B cell (primary cell): Measurements from ENCODE around the gene KIN. TPM values are rescaled to one million over a fixed set of nuclear protein-coding genes. Genes with fewer than 3 reads are reported as not detected.

ENCODE experiments used
- ATAC-seq: fragments of 200-7000 bp; cut with Tn5 transposase; one replicate; pipeline ENCODE4 v1.10.0; 2021; ENCODE audit warnings: low read depth, mild to moderate bottlenecking, moderate number of reproducible peaks, moderate library complexity
- CTCF ChIA-PET: fragments of 350-600 bp; sonication (Branson Sonifier 250); formaldehyde crosslinking; loops from one replicate; lab custom pipeline; 2021; ENCODE audit warnings: antibody characterized with exemption, inconsistent platforms; lab: Charles Lee
- POLR2A ChIA-PET: fragments of 350-600 bp; sonication (Branson Sonifier 250); formaldehyde crosslinking; loops from one replicate; lab custom pipeline; 2021; ENCODE audit warnings: antibody characterized with exemption; lab: Charles Lee
- DNase-seq: peaks from one replicate; pipeline ENCODE4 v3.0.0; 2013
- H2AFZ ChIP-seq: 2 replicates; pipeline ENCODE4 v1.6.1; 2012; ENCODE audit warnings: mild to moderate bottlenecking, low read depth, low read length; ENCODE audit not compliant: insufficient read depth, poor library complexity, severe bottlenecking
- H3K27ac ChIP-seq, 2 donors: 1 replicate in 1 of 2; 2 replicates in 1 of 2; pipeline ENCODE4 v1.5.1; 2012 to 2013; ENCODE audit warnings: low read length in 2 of 2, mild to moderate bottlenecking in 2 of 2, moderate library complexity in 1 of 2
- H3K27me3 ChIP-seq, 4 experiments: fragments of 200-600 bp in 1 of 4; sonication (generic) in 1 of 4; replicated peaks in 1 of 4; 1 replicate in 2 of 4; 2 replicates in 2 of 4; pipeline versions ENCODE4 v1.6.1 to v1.7.0; 2013 to 2016; ENCODE audit warnings: low read length in 3 of 4, mild to moderate bottlenecking in 2 of 4, mixed read lengths in 1 of 4, moderate library complexity in 1 of 4; ENCODE audit not compliant: insufficient read depth in 4 of 4, control insufficient read depth in 3 of 4; ENCODE audit errors: control extremely low read depth in 1 of 4
- H3K36me3 ChIP-seq, 2 experiments: replicated peaks in 1 of 2; 1 replicate in 1 of 2; 2 replicates in 1 of 2; pipeline versions ENCODE4 v1.6.1 to v1.7.1; 2013; ENCODE audit warnings: low read length in 1 of 2; ENCODE audit not compliant: insufficient read depth in 2 of 2, control insufficient read depth in 1 of 2; ENCODE audit errors: control extremely low read depth in 1 of 2, extremely low read depth in 1 of 2
- H3K4me1 ChIP-seq, 2 donors: fragments of 200-600 bp in 1 of 2; sonication (generic) in 1 of 2; 1 replicate in 1 of 2; 2 replicates in 1 of 2; pipeline versions ENCODE4 v1.5.1 to v1.6.1; 2013 to 2017; ENCODE audit warnings: low read length in 2 of 2; ENCODE audit not compliant: control insufficient read depth in 2 of 2, insufficient read depth in 2 of 2
- H3K4me2 ChIP-seq: replicated peaks from 2 replicates; pipeline ENCODE3; 2012; ENCODE audit warnings: mild to moderate bottlenecking, low read depth, low read length; ENCODE audit not compliant: poor library complexity, severe bottlenecking
- H3K4me3 ChIP-seq, 5 experiments: fragments of 200-600 bp in 1 of 5; sonication (generic) in 1 of 5; 1 replicate in 3 of 5; 2 replicates in 2 of 5; pipeline versions ENCODE4 v1.5.1 to v1.7.0; 2011 to 2016; ENCODE audit warnings: low read length in 4 of 5, mild to moderate bottlenecking in 4 of 5, low read depth in 2 of 5, control low read depth in 1 of 5, moderate library complexity in 1 of 5; ENCODE audit not compliant: insufficient read depth in 1 of 5; ENCODE audit errors: control extremely low read depth in 1 of 5, extremely low read depth in 1 of 5
- H3K79me2 ChIP-seq: fragments of 200-600 bp; sonication (generic); one replicate; pipeline ENCODE4 v1.6.0; 2016; ENCODE audit warnings: low read length; ENCODE audit not compliant: control insufficient read depth, insufficient read depth
- H3K9ac ChIP-seq: fragments of 200-600 bp; sonication (generic); 2 replicates; pipeline ENCODE4 v1.6.1; 2017; ENCODE audit warnings: mild to moderate bottlenecking, low read length, moderate library complexity
- H3K9me3 ChIP-seq, 3 donors: one replicate each; pipeline versions ENCODE4 v1.6.1 to v1.7.1; 2013; ENCODE audit warnings: low read length in 2 of 3; ENCODE audit not compliant: control insufficient read depth in 2 of 3, insufficient read depth in 1 of 3; ENCODE audit errors: control extremely low read depth in 1 of 3
- H4K20me1 ChIP-seq: 2 replicates; pipeline ENCODE4 v1.6.0; 2012; ENCODE audit warnings: mild to moderate bottlenecking, low read length; ENCODE audit not compliant: insufficient read depth, control insufficient read depth, poor library complexity, severe bottlenecking
- H3K27ac Mint-ChIP-seq: one replicate; pipeline ENCODE4 v1.8.0; 2021; ENCODE audit warnings: mixed read lengths
- H3K27me3 Mint-ChIP-seq: one replicate; pipeline ENCODE4 v1.8.0; 2021; ENCODE audit warnings: mixed read lengths
- H3K4me1 Mint-ChIP-seq: one replicate; pipeline ENCODE4 v1.8.0; 2021; ENCODE audit warnings: mixed read lengths
- H3K4me3 Mint-ChIP-seq: one replicate; pipeline ENCODE4 v1.8.0; 2021; ENCODE audit warnings: mixed read lengths
- H3K9me3 Mint-ChIP-seq: one replicate; pipeline ENCODE4 v1.8.0; 2022; ENCODE audit warnings: mixed read lengths; ENCODE audit not compliant: insufficient read depth
- CTCF ChIP-seq: fragments of 200-600 bp; IDR thresholded peaks from one replicate; pipeline ENCODE4 v1.8.0; 2022; ENCODE audit warnings: antibody characterized with exemption, mild to moderate bottlenecking
- EZH2 ChIP-seq: IDR thresholded peaks from 2 replicates; pipeline ENCODE4 v1.6.1; 2012; ENCODE audit warnings: borderline replicate concordance, low read depth, mild to moderate bottlenecking, moderate library complexity, low read length; ENCODE audit not compliant: insufficient read depth, poor library complexity, severe bottlenecking
- WGBS: methylation state at CpG from one replicate; pipeline ENCODE4 v1.1.5; 2013; ENCODE audit warnings: missing lambda C conversion rate; ENCODE audit not compliant: insufficient coverage; 5-methylcytosine and 5-hydroxymethylcytosine counted together
- intact Hi-C: fragments of 100-400 bp; cut with micrococcal nuclease; formaldehyde crosslinking; loops from one replicate; pipeline ENCODE4 v1.10.0; 2022
- polyA plus RNA-seq: library from polyadenylated mRNA; depleted of rRNA; stranded (reverse); fragments of >200 nt; gene quantifications from 2 replicates; pipeline ENCODE4 v1.2.3, GENCODE V29; 2012
- total RNA-seq, 2 donors: library from RNA; stranded (reverse); fragments of 120-200 nt in 1 of 2; gene quantifications; 1 replicate in 1 of 2; 2 replicates in 1 of 2; pipeline versions ENCODE4 v1.2.3 to v1.2.4, GENCODE V29; 2013 to 2022

The KIN gene
- total and polyA plus RNA-seq, 2 donors (not counting 1 experiment from before 2014, with no cell fraction given): 3.4 to 16.5 TPM

DNA sequence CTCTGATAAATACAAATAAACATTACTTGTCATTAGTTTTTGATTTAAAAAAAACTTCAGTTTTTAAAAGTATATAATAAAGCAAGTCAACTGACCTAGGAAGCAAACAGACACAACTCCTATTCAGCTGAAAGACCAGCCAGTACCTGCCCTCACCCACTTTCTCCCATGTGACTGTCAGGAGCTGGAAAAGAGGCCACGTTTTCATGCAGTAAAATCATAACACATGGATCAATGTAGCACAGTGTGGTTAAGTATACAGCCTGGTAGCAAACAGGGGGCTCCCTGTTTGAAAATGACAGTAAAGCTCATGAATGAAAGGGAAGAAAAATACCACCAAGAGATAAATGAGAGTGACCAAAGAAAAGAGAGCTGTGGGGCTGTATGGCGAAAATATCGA, 21.6 kb downstream of the KIN start:
- Mint-ChIP-seq H3K27me3 (no peaks in the 10 kb centered on the region), H3K27ac (no peak overlapping the region), H3K4me1 (no peaks in the 10 kb centered on the region), H3K9me3 (no peaks in the 10 kb centered on the region), H3K4me3 (no peak overlapping the region)
- Histone ChIP-seq H3K4me2 (no peak overlapping the region), H3K4me1 (no peaks in the 10 kb centered on the region), H3K27ac (no peak overlapping the region), H3K27me3 (no peaks in the 10 kb centered on the region), H3K79me2 (no peaks in the 10 kb centered on the region), H3K4me3 (no peak overlapping the region), H3K36me3 (peaks cover 11 to 67% of the 10 kb centered on the region in 2 experiments), H3K9me3 (no peaks in the 10 kb centered on the region), H3K9ac (no peak overlapping the region), H2AFZ (no peak overlapping the region), H4K20me1 (no peaks in the 10 kb centered on the region)
- no peak for ATAC-seq
- TF ChIP-seq EZH2 (no peak), CTCF (no peak)
- intact Hi-C loops: no loop called here
- CTCF ChIA-PET: no interaction called here
- POLR2A ChIA-PET: no interaction called here
- DNase-seq: no peak
- WGBS: no CpG with 5 or more reads among the region's 3 CpGs

GRCh38 chr10:7763929-7764328, 23.9 kb downstream of the KIN start:
- Mint-ChIP-seq H3K27me3 (no peaks in the 10 kb centered on the region), H3K4me3 (no peak overlapping the region), H3K27ac (no peak overlapping the region), H3K9me3 (no peaks in the 10 kb centered on the region), H3K4me1 (no peaks in the 10 kb centered on the region)
- CTCF ChIA-PET: no interaction called here
- no peaks in the 10 kb centered on the region for H3K79me2 ChIP-seq
- H4K20me1 ChIP-seq: no peaks in the 10 kb centered on the region
- H3K4me2 ChIP-seq: no peak overlapping the region
- peaks cover 15 to 73% of the 10 kb centered on the region in 2 experiments for H3K36me3 ChIP-seq
- intact Hi-C loops: no loop called here
- DNase-seq: no peak
- H3K9me3 ChIP-seq: no peaks in the 10 kb centered on the region
- no peak overlapping the region for H2AFZ ChIP-seq
- no peaks in the 10 kb centered on the region for H3K27me3 ChIP-seq
- TF ChIP-seq EZH2: no peak
- TF ChIP-seq CTCF: no peak
- H3K4me3 ChIP-seq: no peak overlapping the region
- no peak for ATAC-seq
- WGBS: 48% methylated on average over 4 of the region's 5 CpGs
- H3K4me1 ChIP-seq: no peaks in the 10 kb centered on the region
- H3K9ac ChIP-seq: no peak overlapping the region
- POLR2A ChIA-PET: no interaction called here
- no peak overlapping the region for H3K27ac ChIP-seq
